ENCODE measurements around the gene PRDM16. TPM values are rescaled to one million over a fixed set of nuclear protein-coding genes. Genes with fewer than 3 reads are reported as not detected.

PRDM16 gene
- polyA plus RNA-seq, 2 of the 4 experiments (the other 2 are of a cell fraction) = 0.03 to 0.35 TPM

DNA sequence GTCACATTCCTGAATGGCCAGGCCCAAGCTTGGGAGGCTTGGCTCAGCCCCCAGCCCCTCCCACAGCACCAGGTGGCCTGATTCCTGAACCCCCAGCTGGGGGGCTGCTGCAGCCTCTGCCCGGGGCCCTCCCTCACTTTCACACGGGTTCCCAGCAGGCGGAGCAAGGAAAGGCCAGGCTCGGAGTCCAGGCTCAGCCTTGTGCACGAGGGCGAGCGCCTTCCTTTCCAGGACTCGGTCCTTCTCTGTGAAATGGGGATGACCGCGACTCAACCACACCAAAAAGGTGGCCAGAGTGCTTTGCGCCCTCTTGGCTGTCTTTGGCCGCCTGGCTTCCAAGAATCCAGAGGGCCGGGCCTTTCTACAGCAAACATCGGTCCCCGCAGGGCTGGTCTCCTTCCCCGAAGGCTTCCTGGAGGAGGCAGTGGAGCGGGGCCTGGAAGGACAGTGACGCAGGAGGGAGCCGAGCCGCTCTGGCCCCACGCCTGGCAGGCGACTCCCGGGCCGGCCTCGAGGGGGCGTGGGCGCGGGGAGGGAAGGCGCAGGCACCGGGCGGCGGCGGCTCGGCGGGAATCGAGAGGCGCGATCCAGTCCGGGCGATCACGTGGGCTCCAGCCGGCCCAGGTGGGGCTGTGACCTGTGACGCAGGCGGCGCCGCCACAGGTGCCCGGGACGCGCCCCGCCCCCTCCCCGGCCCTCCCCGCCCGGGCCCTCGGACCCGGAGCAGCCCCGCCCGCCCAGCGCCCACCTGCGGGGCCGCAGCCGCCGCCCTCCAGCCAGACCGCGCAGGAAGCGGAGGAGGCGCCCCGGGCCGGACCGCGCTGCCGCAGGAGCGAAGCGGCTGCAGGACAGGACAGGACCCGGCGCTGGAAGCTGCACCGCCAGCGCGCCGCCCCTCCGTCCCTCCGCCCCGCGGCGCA, 385.1 kb downstream of the PRDM16 start, which contains the start of gene ARHGEF16 (continued):
- TF ChIP-seq, protein P1, sequence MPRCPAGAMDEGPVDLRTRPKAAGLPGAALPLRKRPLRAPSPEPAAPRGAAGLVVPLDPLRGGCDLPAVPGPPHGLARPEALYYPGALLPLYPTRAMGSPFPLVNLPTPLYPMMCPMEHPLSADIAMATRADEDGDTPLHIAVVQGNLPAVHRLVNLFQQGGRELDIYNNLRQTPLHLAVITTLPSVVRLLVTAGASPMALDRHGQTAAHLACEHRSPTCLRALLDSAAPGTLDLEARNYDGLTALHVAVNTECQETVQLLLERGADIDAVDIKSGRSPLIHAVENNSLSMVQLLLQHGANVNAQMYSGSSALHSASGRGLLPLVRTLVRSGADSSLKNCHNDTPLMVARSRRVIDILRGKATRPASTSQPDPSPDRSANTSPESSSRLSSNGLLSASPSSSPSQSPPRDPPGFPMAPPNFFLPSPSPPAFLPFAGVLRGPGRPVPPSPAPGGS (IDR thresholded peaks at IDR 0.05) = no peak
- TF ChIP-seq FOSB (CRISPR knock-in tag; IDR thresholded peaks at IDR 0.05) (no peak), CBX2 (IDR thresholded peaks at IDR 0.05; ENCODE audit: borderline replicate concordance, low read depth) (no peak), HOXA7 (CRISPR knock-in tag; IDR thresholded peaks at IDR 0.05) (no peak), SMC3 (IDR thresholded peaks at IDR 0.05) (no peak), MAFK (IDR thresholded peaks at IDR 0.05; ENCODE audit: partially characterized antibody) (no peak), TP53 (CRISPR knock-in tag; IDR thresholded peaks at IDR 0.05) (no peak), MAZ (IDR thresholded peaks at IDR 0.05; ENCODE audit: borderline replicate concordance, low read depth, low read length) (no peak)

DNA sequence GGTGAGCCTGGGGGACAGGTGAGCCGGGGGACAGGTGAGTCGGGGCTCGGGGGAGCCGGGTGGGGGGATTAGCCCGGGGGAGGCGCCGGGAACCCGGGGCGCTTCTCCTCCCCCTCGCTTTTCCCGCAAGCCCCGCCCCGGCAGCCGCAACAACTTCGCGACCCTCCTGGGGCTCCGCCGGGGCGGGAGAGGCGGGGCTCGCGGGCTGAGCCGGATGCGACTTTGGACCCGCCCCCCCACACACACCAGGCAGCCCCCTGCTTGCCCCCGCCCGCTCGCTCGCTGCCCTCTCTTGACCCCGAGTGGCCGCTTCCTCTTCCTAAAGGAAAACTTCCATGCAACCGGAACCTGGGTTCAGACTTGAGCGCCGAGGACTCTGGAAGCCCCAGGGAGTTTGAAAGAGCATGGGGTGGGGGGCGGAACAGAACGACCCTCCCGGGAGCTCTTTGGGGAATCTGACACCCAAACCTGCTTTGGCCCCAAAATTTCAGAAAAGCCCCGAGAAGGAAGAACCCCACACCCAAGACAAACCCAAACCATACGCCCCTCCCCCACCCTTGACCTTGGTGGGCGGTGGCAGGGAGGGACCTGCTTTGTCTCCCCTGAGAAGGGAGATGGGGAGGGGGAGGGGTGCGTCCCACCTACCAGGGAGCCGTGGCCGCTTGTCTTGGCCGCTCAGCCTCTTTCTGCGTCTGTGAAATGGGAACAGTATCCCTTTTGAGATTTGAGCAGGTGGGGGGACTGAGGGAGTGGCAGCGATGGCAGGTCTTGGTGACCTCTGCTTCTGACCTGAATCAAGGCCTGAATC, 386.0 kb downstream of the PRDM16 start:
- no peak for FAIRE-seq

More for the DNA sequence above, 386.0 kb downstream of the PRDM16 start:
- Histone ChIP-seq H3K27ac (peak overlapping the region; percentile 67 to 92), H3K9me3 (no peaks in the 10 kb centered on the region), H3K4me3 (peak overlapping the region; percentile 58), H3K4me2 (peak overlapping the region; percentile 86), H3K4me1 (peaks cover 9% of the 10 kb centered on the region; the same call in 1 of the 3 replicates)
- no peak for TF ChIP-seq CEBPB (IDR thresholded peaks at IDR 0.05)
- TF ChIP-seq JUNB (IDR thresholded peaks at IDR 0.05) = no peak
- TF ChIP-seq BHLHE40 (IDR thresholded peaks at IDR 0.05; ENCODE audit: low read depth, low read length) = no peak
- TF ChIP-seq NR3C1 (IDR thresholded peaks at IDR 0.05) = no peak
- no peak for TF ChIP-seq CHD2 (IDR thresholded peaks at IDR 0.05; ENCODE audit: low read length, partially characterized antibody)
- TF ChIP-seq, protein P2, sequence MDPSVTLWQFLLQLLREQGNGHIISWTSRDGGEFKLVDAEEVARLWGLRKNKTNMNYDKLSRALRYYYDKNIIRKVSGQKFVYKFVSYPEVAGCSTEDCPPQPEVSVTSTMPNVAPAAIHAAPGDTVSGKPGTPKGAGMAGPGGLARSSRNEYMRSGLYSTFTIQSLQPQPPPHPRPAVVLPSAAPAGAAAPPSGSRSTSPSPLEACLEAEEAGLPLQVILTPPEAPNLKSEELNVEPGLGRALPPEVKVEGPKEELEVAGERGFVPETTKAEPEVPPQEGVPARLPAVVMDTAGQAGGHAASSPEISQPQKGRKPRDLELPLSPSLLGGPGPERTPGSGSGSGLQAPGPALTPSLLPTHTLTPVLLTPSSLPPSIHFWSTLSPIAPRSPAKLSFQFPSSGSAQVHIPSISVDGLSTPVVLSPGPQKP (IDR thresholded peaks at IDR 0.05; ENCODE audit: low read depth, low read length) = no peak
- TF ChIP-seq ZSCAN20 (CRISPR knock-in tag; IDR thresholded peaks at IDR 0.05) = no peak
- TF ChIP-seq EHF (CRISPR knock-in tag; IDR thresholded peaks at IDR 0.05) = no peak
- TF ChIP-seq, protein P3, sequence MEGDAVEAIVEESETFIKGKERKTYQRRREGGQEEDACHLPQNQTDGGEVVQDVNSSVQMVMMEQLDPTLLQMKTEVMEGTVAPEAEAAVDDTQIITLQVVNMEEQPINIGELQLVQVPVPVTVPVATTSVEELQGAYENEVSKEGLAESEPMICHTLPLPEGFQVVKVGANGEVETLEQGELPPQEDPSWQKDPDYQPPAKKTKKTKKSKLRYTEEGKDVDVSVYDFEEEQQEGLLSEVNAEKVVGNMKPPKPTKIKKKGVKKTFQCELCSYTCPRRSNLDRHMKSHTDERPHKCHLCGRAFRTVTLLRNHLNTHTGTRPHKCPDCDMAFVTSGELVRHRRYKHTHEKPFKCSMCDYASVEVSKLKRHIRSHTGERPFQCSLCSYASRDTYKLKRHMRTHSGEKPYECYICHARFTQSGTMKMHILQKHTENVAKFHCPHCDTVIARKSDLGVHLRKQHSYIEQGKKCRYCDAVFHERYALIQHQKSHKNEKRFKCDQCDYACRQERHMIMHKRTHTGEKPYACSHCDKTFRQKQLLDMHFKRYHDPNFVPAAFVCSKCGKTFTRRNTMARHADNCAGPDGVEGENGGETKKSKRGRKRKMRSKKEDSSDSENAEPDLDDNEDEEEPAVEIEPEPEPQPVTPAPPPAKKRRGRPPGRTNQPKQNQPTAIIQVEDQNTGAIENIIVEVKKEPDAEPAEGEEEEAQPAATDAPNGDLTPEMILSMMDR (IDR thresholded peaks at IDR 0.05) = no peak
- ATAC-seq = peak in 1 of 2 experiments; percentile 8; a peak in 2 of 6 replicates
- CTCF ChIA-PET = interaction anchor here (0.5 to 3.9 kb wide), 4 partner anchors 13 to 164 kb away, joined by 3 to 69 read pairs (median 4); no protein-coding TSS in a partner anchor
- DNase-seq (ENCODE audit: low read depth in 1 of 2, low spot score in 1 of 2) = no peak
- POLR2A ChIA-PET = no interaction called here
- WGBS (ENCODE audit: missing lambda C conversion rate) = 10% methylated on average over 2 of the region's 46 CpGs

All from A549 (cell line).